Esophagus muscularis mucosa (tissue), 4 donors: ENCODE measurements around the gene NPAS3. TPM values are rescaled to one million over a fixed set of nuclear protein-coding genes. Genes with fewer than 3 reads are reported as not detected.

Experiments
- DNase-seq: peaks from one replicate; pipeline ENCODE4 v3.0.0-alpha.2; 2017; ENCODE audit errors: extremely low spot score
- H3K27ac ChIP-seq, 4 donors: fragments of 200-600 bp; sonication (generic); replicated peaks in 1 of 4; 1 replicate in 3 of 4; 2 replicates in 1 of 4; pipeline ENCODE4 v1.5.1; 2016 to 2019; ENCODE audit warnings: mild to moderate bottlenecking in 1 of 4
- H3K27me3 ChIP-seq, 4 donors: fragments of 200-600 bp; sonication (generic); one replicate each; pipeline versions ENCODE4 v1.5.1 to v1.6.0; 2016 to 2019
- H3K36me3 ChIP-seq, 4 donors: fragments of 200-600 bp; sonication (generic); one replicate each; pipeline ENCODE4 v1.5.1; 2016 to 2019
- H3K4me1 ChIP-seq, 4 donors: fragments of 200-600 bp; sonication (generic); one replicate each; pipeline ENCODE4 v1.5.1; 2016 to 2019
- H3K4me3 ChIP-seq, 4 donors: fragments of 200-600 bp; sonication (generic); 1 replicate in 2 of 4; 2 replicates in 2 of 4; pipeline ENCODE4 v1.5.1; 2016 to 2019; ENCODE audit warnings: mild to moderate bottlenecking in 4 of 4, moderate library complexity in 1 of 4
- H3K9me3 ChIP-seq, 4 donors: fragments of 200-600 bp; sonication (generic); 1 replicate in 3 of 4; 2 replicates in 1 of 4; pipeline ENCODE4 v1.5.1; 2016 to 2019
- EP300 ChIP-seq: sonication (generic); formaldehyde crosslinking; IDR thresholded peaks from one replicate; pipeline ENCODE4 v1.6.1; 2017; ENCODE audit warnings: antibody characterized with exemption
- POLR2A ChIP-seq: fragments of 450-650 bp; IDR thresholded peaks from one replicate; pipeline ENCODE4 v1.6.1; 2017; ENCODE audit warnings: antibody characterized with exemption, moderate library complexity, mild to moderate bottlenecking, low read depth
- POLR2AphosphoS5 ChIP-seq, 2 donors: sonication (generic); formaldehyde crosslinking; IDR thresholded peaks; one replicate each; pipeline ENCODE4 v1.6.1; 2017; ENCODE audit warnings: antibody characterized with exemption in 2 of 2
- WGBS: methylation state at CpG from one replicate; pipeline ENCODE4 v1.1.5; 2018; 5-methylcytosine and 5-hydroxymethylcytosine counted together
- intact Hi-C: fragments of 100-400 bp; cut with DNase I; formaldehyde crosslinking; loops from one replicate; pipeline ENCODE4 v1.15.1; 2023
- total RNA-seq, 4 donors: library from RNA; depleted of rRNA; stranded (reverse); fragments of >200 nt; gene quantifications; one replicate each; pipeline versions ENCODE4 v1.1.0 to v1.2.1, GENCODE V29; 2016
- TF ChIP-seq, protein P1 (sequence below), 3 experiments: fragments of 200-600 bp in 2 of 3; fragments of 450-650 bp in 1 of 3; sonication (generic) in 2 of 3; IDR thresholded peaks; one replicate each; pipeline ENCODE4 v1.5.1; 2017 to 2019; ENCODE audit warnings: antibody characterized with exemption in 3 of 3, mild to moderate bottlenecking in 2 of 3, moderate library complexity in 1 of 3

NPAS3 gene
- total RNA-seq, 4 donors from 2014 or later: 3.3 to 7.3 (median 5.8) TPM

DNA sequence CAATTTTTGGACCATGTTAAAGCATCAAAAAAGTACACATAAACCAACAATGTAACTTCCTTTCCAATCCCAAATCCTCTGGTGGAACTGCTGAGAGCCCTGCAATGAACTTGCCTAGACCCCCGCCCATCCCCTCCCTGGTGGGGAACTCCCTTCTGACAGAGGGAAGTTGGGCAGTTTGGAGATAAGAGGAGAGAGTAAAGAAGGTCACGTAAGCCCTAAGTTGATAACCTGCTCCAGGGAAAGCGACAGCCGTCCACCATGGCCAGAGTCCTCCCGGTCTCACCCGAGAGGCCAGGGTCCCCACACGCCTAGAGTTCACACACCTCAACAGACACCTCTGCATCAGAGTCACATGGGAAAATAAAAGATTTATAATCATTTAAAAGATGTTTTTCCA lies 873.5 kb downstream of the NPAS3 start:
- intact Hi-C loops: no loop called here
- no peaks in the 10 kb centered on the region for H3K27me3 ChIP-seq
- no peaks in the 10 kb centered on the region for H3K4me1 ChIP-seq
- no peaks in the 10 kb centered on the region for H3K9me3 ChIP-seq
- no peak overlapping the region for H3K4me3 ChIP-seq
- TF ChIP-seq POLR2AphosphoS5 (IDR thresholded peaks at IDR 0.05) (no peak), POLR2A (no peak), EP300 (no peak)
- TF ChIP-seq, protein P1, sequence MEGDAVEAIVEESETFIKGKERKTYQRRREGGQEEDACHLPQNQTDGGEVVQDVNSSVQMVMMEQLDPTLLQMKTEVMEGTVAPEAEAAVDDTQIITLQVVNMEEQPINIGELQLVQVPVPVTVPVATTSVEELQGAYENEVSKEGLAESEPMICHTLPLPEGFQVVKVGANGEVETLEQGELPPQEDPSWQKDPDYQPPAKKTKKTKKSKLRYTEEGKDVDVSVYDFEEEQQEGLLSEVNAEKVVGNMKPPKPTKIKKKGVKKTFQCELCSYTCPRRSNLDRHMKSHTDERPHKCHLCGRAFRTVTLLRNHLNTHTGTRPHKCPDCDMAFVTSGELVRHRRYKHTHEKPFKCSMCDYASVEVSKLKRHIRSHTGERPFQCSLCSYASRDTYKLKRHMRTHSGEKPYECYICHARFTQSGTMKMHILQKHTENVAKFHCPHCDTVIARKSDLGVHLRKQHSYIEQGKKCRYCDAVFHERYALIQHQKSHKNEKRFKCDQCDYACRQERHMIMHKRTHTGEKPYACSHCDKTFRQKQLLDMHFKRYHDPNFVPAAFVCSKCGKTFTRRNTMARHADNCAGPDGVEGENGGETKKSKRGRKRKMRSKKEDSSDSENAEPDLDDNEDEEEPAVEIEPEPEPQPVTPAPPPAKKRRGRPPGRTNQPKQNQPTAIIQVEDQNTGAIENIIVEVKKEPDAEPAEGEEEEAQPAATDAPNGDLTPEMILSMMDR (IDR thresholded peaks at IDR 0.05): no peak
- H3K27ac ChIP-seq: no peak overlapping the region
- 88% methylated on average over 7 of the region's 7 CpGs for whole genome bisulfite sequencing
- H3K36me3 ChIP-seq: no peaks in the 10 kb centered on the region
- DNase-seq: no peak

DNA sequence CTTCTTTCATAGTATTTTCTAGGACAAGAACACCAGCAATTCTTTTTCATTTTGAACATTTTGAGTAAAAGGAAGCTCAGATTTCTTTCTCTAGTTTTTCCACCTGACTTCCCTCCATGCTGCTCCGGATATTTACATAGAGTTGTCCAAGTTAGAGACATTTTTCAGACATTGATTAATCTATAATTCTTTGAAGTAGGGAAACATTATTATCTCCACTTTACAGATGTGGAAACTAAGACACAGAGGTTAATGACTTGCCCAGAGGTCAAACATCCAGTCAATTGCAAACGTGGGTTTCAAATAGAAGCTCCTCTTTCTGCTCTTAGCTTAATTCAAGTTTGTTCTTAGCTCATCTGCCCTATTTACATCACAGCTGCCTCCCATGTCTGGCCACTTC lies 873.9 kb downstream of the NPAS3 start:
- peak; percentile 50 for DNase-seq
- TF ChIP-seq POLR2AphosphoS5 (IDR thresholded peaks at IDR 0.05): no peak
- no peak for TF ChIP-seq POLR2A
- TF ChIP-seq, protein P1 (IDR thresholded peaks at IDR 0.05): no peak
- no peak for TF ChIP-seq EP300
- intact Hi-C loops: no loop called here
- no peaks in the 10 kb centered on the region for H3K36me3 ChIP-seq
- H3K9me3 ChIP-seq: no peaks in the 10 kb centered on the region
- no peak overlapping the region for H3K27ac ChIP-seq
- no peak overlapping the region for H3K4me3 ChIP-seq
- H3K4me1 ChIP-seq: no peaks in the 10 kb centered on the region
- H3K27me3 ChIP-seq: no peaks in the 10 kb centered on the region
- WGBS: 41% methylated on average over 2 of the region's 2 CpGs

DNA sequence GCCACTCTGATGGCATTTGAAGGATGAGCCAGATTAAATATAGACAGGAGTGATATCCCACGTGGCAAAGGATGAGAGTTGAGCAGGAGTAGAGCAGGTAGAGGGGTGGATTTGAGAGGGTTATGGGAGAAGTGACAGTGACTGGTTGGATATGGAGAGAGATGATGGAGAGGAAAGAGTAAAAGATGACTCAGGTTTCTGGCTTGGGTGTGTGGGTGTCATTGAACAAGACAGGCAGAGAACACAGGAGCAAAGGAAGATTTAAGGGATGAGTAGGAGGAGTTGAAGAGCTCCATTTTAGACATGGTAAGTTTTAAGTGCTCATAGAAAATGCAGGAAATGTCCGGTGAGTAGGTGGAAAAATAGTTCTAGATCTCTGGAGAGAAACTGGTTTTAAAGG lies 875.3 kb downstream of the NPAS3 start:
- Histone ChIP-seq H3K27ac (no peak overlapping the region), H3K36me3 (no peaks in the 10 kb centered on the region), H3K27me3 (no peaks in the 10 kb centered on the region), H3K9me3 (no peaks in the 10 kb centered on the region), H3K4me1 (no peaks in the 10 kb centered on the region), H3K4me3 (no peak overlapping the region)
- 62% methylated on average over 2 of the region's 2 CpGs for WGBS
- intact Hi-C loops: no loop called here
- no peak for TF ChIP-seq POLR2A
- no peak for TF ChIP-seq EP300
- TF ChIP-seq, protein P1 (IDR thresholded peaks at IDR 0.05): no peak
- no peak for TF ChIP-seq POLR2AphosphoS5 (IDR thresholded peaks at IDR 0.05)
- DNase-seq: no peak

DNA sequence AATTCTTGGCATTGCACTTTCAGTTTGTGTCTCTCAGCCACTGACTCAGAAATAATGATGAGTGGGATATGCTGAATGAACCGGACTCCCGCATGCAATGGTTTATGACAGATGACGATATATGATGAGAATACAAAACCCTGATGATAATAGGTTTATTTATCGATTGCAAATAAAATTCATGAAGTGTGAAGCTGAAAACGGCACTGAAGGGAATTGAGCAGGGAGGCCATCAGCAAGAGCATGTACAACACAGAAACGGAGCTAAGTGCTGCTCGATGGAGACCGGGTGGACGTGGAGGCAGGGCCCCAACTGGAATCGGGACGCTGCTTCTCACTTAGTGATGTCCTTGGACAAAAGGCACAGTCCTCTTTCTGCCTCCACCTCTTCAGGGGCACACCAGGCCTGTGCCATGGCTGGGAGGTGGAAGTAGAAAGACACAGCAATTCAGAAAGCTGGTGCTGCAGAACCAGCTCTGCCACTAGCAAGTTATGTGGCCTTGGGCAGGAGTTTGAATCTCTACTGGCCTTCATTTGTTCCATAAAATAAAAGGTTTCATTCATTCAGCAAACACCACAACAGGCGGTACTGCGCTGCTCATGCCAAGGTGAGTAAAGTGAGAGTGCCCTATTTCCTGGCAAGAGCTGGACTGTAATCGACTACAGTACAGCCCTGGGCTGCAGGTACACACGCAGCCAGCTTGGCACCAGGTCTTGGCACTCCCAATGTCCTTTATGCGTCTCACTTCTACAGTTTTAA lies 895.2 kb downstream of the NPAS3 start:
- H3K27me3 ChIP-seq: no peaks in the 10 kb centered on the region
- H3K4me1 ChIP-seq: no peaks in the 10 kb centered on the region
- WGBS: 85% methylated on average over 16 of the region's 16 CpGs
- no peaks in the 10 kb centered on the region for H3K36me3 ChIP-seq
- H3K9me3 ChIP-seq: no peaks in the 10 kb centered on the region
- H3K27ac ChIP-seq: no peak overlapping the region
- DNase-seq: no peak
- TF ChIP-seq POLR2A (no peak), POLR2AphosphoS5 (IDR thresholded peaks at IDR 0.05) (no peak), EP300 (no peak)
- TF ChIP-seq, protein P1 (IDR thresholded peaks at IDR 0.05): no peak
- intact Hi-C loops: no loop called here
- H3K4me3 ChIP-seq: no peak overlapping the region
